ENCODE data around the gene TMEM43. TPM values are rescaled to one million over a fixed set of nuclear protein-coding genes. Genes with fewer than 3 reads are reported as not detected.

The TMEM43 gene
- total RNA-seq, 1 donor from 2014 or later = 50.8 TPM

- TF ChIP-seq CTCF (IDR thresholded peaks at IDR 0.05; ENCODE audit: partially characterized antibody, unreplicated experiment) = no peak
- H3K4me3 Mint-ChIP-seq (ENCODE audit: unreplicated experiment) = no peak overlapping the region
- DNase-seq = no peak
- H3K36me3 Mint-ChIP-seq (ENCODE audit: unreplicated experiment) = no peaks in the 10 kb centered on the region
- H3K27ac Mint-ChIP-seq (ENCODE audit: unreplicated experiment) = no peak overlapping the region
- no peaks in the 10 kb centered on the region for H3K9me3 Mint-ChIP-seq (ENCODE audit: unreplicated experiment)
- H3K27me3 Mint-ChIP-seq (ENCODE audit: unreplicated experiment) = peaks cover 5% of the 10 kb centered on the region
- H3K4me1 Mint-ChIP-seq (ENCODE audit: low read depth, unreplicated experiment) = peaks cover 4% of the 10 kb centered on the region
Observed at GRCh38 chr3:14145236-14145635, 20.4 kb downstream of the TMEM43 start.

GRCh38 chr3:14145670-14146380 is 21.0 kb downstream of the TMEM43 start:
- DNase-seq = no peak
- Mint-ChIP-seq H3K27me3 (ENCODE audit: unreplicated experiment) (peaks cover 5% of the 10 kb centered on the region), H3K4me1 (ENCODE audit: low read depth, unreplicated experiment) (peaks cover 4% of the 10 kb centered on the region), H3K4me3 (ENCODE audit: unreplicated experiment) (no peak overlapping the region), H3K36me3 (ENCODE audit: unreplicated experiment) (no peaks in the 10 kb centered on the region), H3K9me3 (ENCODE audit: unreplicated experiment) (peaks cover under 1% of the 10 kb centered on the region), H3K27ac (ENCODE audit: unreplicated experiment) (no peak overlapping the region)
- TF ChIP-seq CTCF (IDR thresholded peaks at IDR 0.05; ENCODE audit: partially characterized antibody, unreplicated experiment) = no peak

- DNase-seq = no peak
- no peaks in the 10 kb centered on the region for H3K36me3 Mint-ChIP-seq (ENCODE audit: unreplicated experiment)
- no peak for TF ChIP-seq CTCF (IDR thresholded peaks at IDR 0.05; ENCODE audit: partially characterized antibody, unreplicated experiment)
- peaks cover 4% of the 10 kb centered on the region for H3K4me1 Mint-ChIP-seq (ENCODE audit: low read depth, unreplicated experiment)
- H3K27me3 Mint-ChIP-seq (ENCODE audit: unreplicated experiment) = peaks cover 6% of the 10 kb centered on the region
- H3K9me3 Mint-ChIP-seq (ENCODE audit: unreplicated experiment) = peaks cover 2% of the 10 kb centered on the region
- no peak overlapping the region for H3K27ac Mint-ChIP-seq (ENCODE audit: unreplicated experiment)
- no peak overlapping the region for H3K4me3 Mint-ChIP-seq (ENCODE audit: unreplicated experiment)
Observed at GRCh38 chr3:14146381-14147065, 21.7 kb downstream of the TMEM43 start.

GRCh38 chr3:14147066-14147435 is 22.2 kb downstream of the TMEM43 start:
- Mint-ChIP-seq H3K4me3 (ENCODE audit: unreplicated experiment) (no peak overlapping the region), H3K27me3 (ENCODE audit: unreplicated experiment) (peaks cover 6% of the 10 kb centered on the region), H3K4me1 (ENCODE audit: low read depth, unreplicated experiment) (peaks cover 4% of the 10 kb centered on the region), H3K27ac (ENCODE audit: unreplicated experiment) (no peak overlapping the region), H3K9me3 (ENCODE audit: unreplicated experiment) (peaks cover 2% of the 10 kb centered on the region), H3K36me3 (ENCODE audit: unreplicated experiment) (no peaks in the 10 kb centered on the region)
- no peak for TF ChIP-seq CTCF (IDR thresholded peaks at IDR 0.05; ENCODE audit: partially characterized antibody, unreplicated experiment)
- no peak for DNase-seq

GRCh38 chr3:14147617-14148016 is 22.8 kb downstream of the TMEM43 start:
- peaks cover 4% of the 10 kb centered on the region for H3K4me1 Mint-ChIP-seq (ENCODE audit: low read depth, unreplicated experiment)
- DNase-seq = no peak
- no peak overlapping the region for H3K27ac Mint-ChIP-seq (ENCODE audit: unreplicated experiment)
- H3K9me3 Mint-ChIP-seq (ENCODE audit: unreplicated experiment) = peaks cover 2% of the 10 kb centered on the region
- H3K36me3 Mint-ChIP-seq (ENCODE audit: unreplicated experiment) = no peaks in the 10 kb centered on the region
- H3K4me3 Mint-ChIP-seq (ENCODE audit: unreplicated experiment) = no peak overlapping the region
- no peak for TF ChIP-seq CTCF (IDR thresholded peaks at IDR 0.05; ENCODE audit: partially characterized antibody, unreplicated experiment)
- peaks cover 6% of the 10 kb centered on the region for H3K27me3 Mint-ChIP-seq (ENCODE audit: unreplicated experiment)

Data from glutamatergic neuron (in vitro differentiated cells).